GM19099 (cell line): ENCODE measurements around the gene GCC2.

ENCODE experiments used
- POLR2A ChIP-seq: IDR thresholded peaks from 3 replicates; pipeline ENCODE4 v1.6.1; 2011; ENCODE audit warnings: low read depth; ENCODE audit not compliant: insufficient read length; ENCODE audit errors: extremely low read depth

The GCC2 gene

GRCh38 chr2:108423502-108424251 is 25.3 kb upstream of the GCC2 start:
- no peak for TF ChIP-seq POLR2A

GRCh38 chr2:108428286-108429009 is 20.6 kb upstream of the GCC2 start:
- TF ChIP-seq POLR2A, result no peak

GRCh38 chr2:108436976-108437375 is 12.0 kb upstream of the GCC2 start:
- TF ChIP-seq POLR2A, result no peak

- TF ChIP-seq POLR2A, result no peak
Observed at GRCh38 chr2:108441712-108442111, 7.3 kb upstream of the GCC2 start.

- no peak for TF ChIP-seq POLR2A
Observed at GRCh38 chr2:108444941-108445840, 3.8 kb upstream of the GCC2 start.

GRCh38 chr2:108446703-108447102 is 2.3 kb upstream of the GCC2 start:
- TF ChIP-seq POLR2A, result no peak

- no peak for TF ChIP-seq POLR2A
Observed at GRCh38 chr2:108447947-108448677, 894 bp upstream of the GCC2 start.

GRCh38 chr2:108449410-108450130 is 564 bp downstream of the GCC2 start:
- no peak for TF ChIP-seq POLR2A

GRCh38 chr2:108450863-108451262 is 1.9 kb downstream of the GCC2 start:
- no peak for TF ChIP-seq POLR2A

GRCh38 chr2:108451976-108452375 is 3.0 kb downstream of the GCC2 start:
- no peak for TF ChIP-seq POLR2A

GRCh38 chr2:108454440-108454839 is 5.4 kb downstream of the GCC2 start:
- TF ChIP-seq POLR2A, result no peak

GRCh38 chr2:108455571-108455970 is 6.6 kb downstream of the GCC2 start:
- no peak for TF ChIP-seq POLR2A

GRCh38 chr2:108458082-108458481 is 9.1 kb downstream of the GCC2 start:
- no peak for TF ChIP-seq POLR2A

GRCh38 chr2:108459441-108459840 is 10.4 kb downstream of the GCC2 start:
- TF ChIP-seq POLR2A, result no peak
